HG02610 (cell line): ENCODE data around the gene CCNI.
A peak's percentile ranks its signal among the peaks of the same experiment; 100 is the strongest.
"Not testable (repeated sequence)": the region's sequence is repeated elsewhere in the genome, so short reads cannot be mapped to it uniquely, and the experiment has no call there.

Experiments used
- ATAC-seq: cut with Tn5 transposase; IDR thresholded peaks from one replicate; pipeline ENCODE4 v1.9.1; 2021; ENCODE audit warnings: mild to moderate bottlenecking, moderate library complexity; ENCODE audit not compliant: unreplicated experiment

Gene CCNI

GRCh38 chr4:77082886-77083608 is 7.3 kb upstream of the CCNI start:
- no peak for ATAC-seq

- not testable (repeated sequence) for ATAC-seq
These were observed 5.0 kb upstream of the CCNI start for GRCh38 chr4:77080806-77081205.

- no peak for ATAC-seq
These were observed 3.5 kb upstream of the CCNI start for GRCh38 chr4:77079281-77079680.

- ATAC-seq: no peak
These were observed 2.6 kb upstream of the CCNI start for GRCh38 chr4:77078401-77078800.

- ATAC-seq: no peak
These were observed 1.3 kb upstream of the CCNI start for GRCh38 chr4:77076889-77077635.

GRCh38 chr4:77074981-77075855 is 571 bp downstream of the CCNI start:
- peak; percentile 57 for ATAC-seq

- no peak for ATAC-seq
These were observed 1.4 kb downstream of the CCNI start for GRCh38 chr4:77074381-77074831.

- no peak for ATAC-seq
These were observed 1.8 kb downstream of the CCNI start for GRCh38 chr4:77073981-77074380.

- ATAC-seq: no peak
These were observed 2.5 kb downstream of the CCNI start for GRCh38 chr4:77073106-77073809.

- no peak for ATAC-seq
These were observed 3.5 kb downstream of the CCNI start for GRCh38 chr4:77072195-77072753.

- not testable (repeated sequence) for ATAC-seq
These were observed 6.3 kb downstream of the CCNI start for GRCh38 chr4:77069514-77069913.

- ATAC-seq: no peak
These were observed 10.4 kb downstream of the CCNI start for GRCh38 chr4:77065382-77065781.

GRCh38 chr4:77062856-77063255 is 12.9 kb downstream of the CCNI start:
- ATAC-seq: peak; percentile 72

- no peak for ATAC-seq
These were observed 23.4 kb downstream of the CCNI start for GRCh38 chr4:77052352-77052751.

- no peak for ATAC-seq
These were observed 24.8 kb downstream of the CCNI start for GRCh38 chr4:77050962-77051361.

GRCh38 chr4:77047037-77047436 is 28.8 kb downstream of the CCNI start:
- no peak for ATAC-seq

GRCh38 chr4:77045490-77045889 is 30.3 kb downstream of the CCNI start:
- no peak for ATAC-seq

GRCh38 chr4:77044461-77045150 is 31.2 kb downstream of the CCNI start:
- ATAC-seq: no peak

- ATAC-seq: no peak
These were observed 32.2 kb downstream of the CCNI start for GRCh38 chr4:77043507-77044136.
